Mammary epithelial cell (primary cell): Measurements from ENCODE around the gene MOV10.

Experiments
- CTCF ChIP-seq, 2 donors: IDR thresholded peaks in 1 of 2; conservative IDR thresholded peaks in 1 of 2; 2 replicates each; pipeline ENCODE4 v1.5.1; 2011 to 2012; ENCODE audit warnings: inconsistent platforms in 2 of 2, low read length in 2 of 2, mild to moderate bottlenecking in 2 of 2, control low read depth in 1 of 2, low read depth in 1 of 2; ENCODE audit not compliant: insufficient read depth in 1 of 2; ENCODE audit errors: extremely low read depth in 1 of 2
- EZH2 ChIP-seq: IDR thresholded peaks from 2 replicates; pipeline ENCODE4 v1.6.1; 2012; ENCODE audit warnings: low read length, inconsistent platforms, borderline replicate concordance

GRCh38 chr1:112634367-112634766 is 40.1 kb upstream of the MOV10 start:
- no peak for TF ChIP-seq CTCF (conservative IDR thresholded peaks at IDR 0.05 in 1 of 2, IDR thresholded peaks at IDR 0.05 in 1 of 2; ENCODE audit: extremely low read depth in 1 of 2, insufficient read depth in 1 of 2, low read depth in 1 of 2, low read length in 2 of 2)
- TF ChIP-seq EZH2: no peak
